ENCODE measurements around the gene CCT4. TPM values are rescaled to one million over a fixed set of nuclear protein-coding genes. Genes with fewer than 3 reads are reported as not detected.

CCT4 gene
- polyA plus RNA-seq, 1 donor (not counting 4 experiments of a cell fraction or from before 2014, with no cell fraction given) = 227 TPM

GRCh38 chr2:61911510-61911909 lies 23.1 kb upstream of the CCT4 start:
- DNase-seq (ENCODE audit: low read depth, low spot score) (no peak), FAIRE-seq (no peak)
- H3K4me2 ChIP-seq (ENCODE audit: control insufficient read depth, extremely low read depth, insufficient read depth, low read depth, low read length) = no peak overlapping the region
- no peaks in the 10 kb centered on the region for H3K27me3 ChIP-seq (ENCODE audit: control insufficient read depth, extremely low read depth, insufficient read depth, low read length)
- no peak for TF ChIP-seq EZH2 (IDR thresholded peaks at IDR 0.05; ENCODE audit: low read length)
- TF ChIP-seq CTCF (optimal IDR thresholded peaks at IDR 0.05 in 1 of 3, IDR thresholded peaks at IDR 0.05 in 1 of 3, conservative IDR thresholded peaks at IDR 0.05 in 1 of 3; ENCODE audit: extremely low read depth in 1 of 3, insufficient read depth in 2 of 3, low read length in 3 of 3) = peak; percentile 44 to 65 (median 53)
- H3K79me2 ChIP-seq (ENCODE audit: control insufficient read depth, insufficient read depth, low read length) = peaks cover 1% of the 10 kb centered on the region
- H4K20me1 ChIP-seq (ENCODE audit: control insufficient read depth, extremely low read depth, insufficient read depth, low read length) = no peaks in the 10 kb centered on the region
- H3K9ac ChIP-seq (ENCODE audit: control insufficient read depth, extremely low read depth, insufficient read depth, low read length) = no peak overlapping the region
- H2AFZ ChIP-seq (ENCODE audit: control insufficient read depth, low read length) = no peak overlapping the region
- no peaks in the 10 kb centered on the region for H3K36me3 ChIP-seq (ENCODE audit: control insufficient read depth in 2 of 2, extremely low read depth in 1 of 2, insufficient read depth in 2 of 2, low read length in 2 of 2)
- no peak overlapping the region for H3K27ac ChIP-seq (ENCODE audit: control insufficient read depth, insufficient read depth, low read length)
- no peaks in the 10 kb centered on the region for H3K4me1 ChIP-seq (ENCODE audit: control insufficient read depth, extremely low read depth, insufficient read depth, low read length)
- dilution Hi-C loops (cut with MboI; ENCODE audit: extremely low pct_ligation_motif_present, low sequenced_read_pairs) = no loop called here
- no peak overlapping the region for H3K4me3 ChIP-seq (ENCODE audit: control insufficient read depth in 2 of 3, extremely low read depth in 1 of 3, insufficient read depth in 2 of 3, low read depth in 1 of 3, low read length in 3 of 3)
- no peaks in the 10 kb centered on the region for H3K9me3 ChIP-seq (ENCODE audit: control insufficient read depth, low read depth, low read length)
- no peaks in the 10 kb centered on the region for H3K9me1 ChIP-seq (ENCODE audit: control insufficient read depth, extremely low read depth, insufficient read depth, low read length)

- Histone ChIP-seq H3K4me1 (ENCODE audit: control insufficient read depth, extremely low read depth, insufficient read depth, low read length) (no peaks in the 10 kb centered on the region), H3K4me3 (ENCODE audit: control insufficient read depth in 2 of 3, extremely low read depth in 1 of 3, insufficient read depth in 2 of 3, low read depth in 1 of 3, low read length in 3 of 3) (no peak overlapping the region), H3K9me3 (ENCODE audit: control insufficient read depth, low read depth, low read length) (no peaks in the 10 kb centered on the region), H3K27ac (ENCODE audit: control insufficient read depth, insufficient read depth, low read length) (no peak overlapping the region), H3K9me1 (ENCODE audit: control insufficient read depth, extremely low read depth, insufficient read depth, low read length) (no peaks in the 10 kb centered on the region), H4K20me1 (ENCODE audit: control insufficient read depth, extremely low read depth, insufficient read depth, low read length) (no peaks in the 10 kb centered on the region), H2AFZ (ENCODE audit: control insufficient read depth, low read length) (no peak overlapping the region), H3K36me3 (ENCODE audit: control insufficient read depth in 2 of 2, extremely low read depth in 1 of 2, insufficient read depth in 2 of 2, low read length in 2 of 2) (no peaks in the 10 kb centered on the region), H3K9ac (ENCODE audit: control insufficient read depth, extremely low read depth, insufficient read depth, low read length) (no peak overlapping the region), H3K4me2 (ENCODE audit: control insufficient read depth, extremely low read depth, insufficient read depth, low read depth, low read length) (no peak overlapping the region), H3K79me2 (ENCODE audit: control insufficient read depth, insufficient read depth, low read length) (peaks cover 7% of the 10 kb centered on the region), H3K27me3 (ENCODE audit: control insufficient read depth, extremely low read depth, insufficient read depth, low read length) (no peaks in the 10 kb centered on the region)
- no peak for DNase-seq (ENCODE audit: low read depth, low spot score)
- peak in 1 of 3 experiments; percentile 26 for TF ChIP-seq CTCF (optimal IDR thresholded peaks at IDR 0.05 in 1 of 3, IDR thresholded peaks at IDR 0.05 in 1 of 3, conservative IDR thresholded peaks at IDR 0.05 in 1 of 3; ENCODE audit: extremely low read depth in 1 of 3, insufficient read depth in 2 of 3, low read length in 3 of 3)
- TF ChIP-seq EZH2 (IDR thresholded peaks at IDR 0.05; ENCODE audit: low read length) = no peak
- dilution Hi-C loops (cut with MboI; ENCODE audit: extremely low pct_ligation_motif_present, low sequenced_read_pairs) = no loop called here
- no peak for FAIRE-seq
Measured at GRCh38 chr2:61910603-61911002, 22.1 kb upstream of the CCT4 start.

All from keratinocyte (primary cell).